ENCODE data around the gene GSTA4. TPM values are rescaled to one million over a fixed set of nuclear protein-coding genes. Genes with fewer than 3 reads are reported as not detected.
A peak's percentile ranks its signal among the peaks of the same experiment; 100 is the strongest.

The GSTA4 gene
- total RNA-seq, 6 experiments from 2014 or later: 15.5 to 21.2 (median 19.7) TPM

- Mint-ChIP-seq H3K9me3 (no peaks in the 10 kb centered on the region), H3K4me1 (ENCODE audit: low read depth) (peaks cover 38% of the 10 kb centered on the region), H3K36me3 (ENCODE audit: low read depth) (no peaks in the 10 kb centered on the region), H3K27me3 (ENCODE audit: insufficient read depth) (no peaks in the 10 kb centered on the region; the same call in 1 of the 2 replicates), H3K4me3 (no peak overlapping the region), H3K27ac (no peak overlapping the region)
- DNase-seq: no peak
- no peak for TF ChIP-seq CTCF (IDR thresholded peaks at IDR 0.05)
Measured at GRCh38 chr6:52931351-52931750, 63.7 kb downstream of the GSTA4 start.

- peak overlapping the region; percentile 95 for H3K27ac Mint-ChIP-seq
- H3K4me3 Mint-ChIP-seq: peak overlapping the region; percentile 75
- peak; percentile 93 for DNase-seq
- TF ChIP-seq CTCF (IDR thresholded peaks at IDR 0.05): no peak
- H3K36me3 Mint-ChIP-seq (ENCODE audit: low read depth): no peaks in the 10 kb centered on the region
- H3K9me3 Mint-ChIP-seq: no peaks in the 10 kb centered on the region
- H3K4me1 Mint-ChIP-seq (ENCODE audit: low read depth): peaks cover 44% of the 10 kb centered on the region
- H3K27me3 Mint-ChIP-seq (ENCODE audit: insufficient read depth): no peaks in the 10 kb centered on the region
Measured at GRCh38 chr6:52929321-52930164, 65.5 kb downstream of the GSTA4 start.

Other genes starting within 250 kb of the GSTA4 start
- gene GSTA2, start 231.8 kb downstream of the GSTA4 start, total RNA-seq (2021; fragmentation: NEBNext Ultra II Directional; extraction: Animal tissue kit (Norgen Biotek cat#: 25700)): not detected
- gene GSTA1, start 191.5 kb downstream of the GSTA4 start, total RNA-seq (2021; fragmentation: NEBNext Ultra II Directional; extraction: Animal tissue kit (Norgen Biotek cat#: 25700)): under 1 TPM in 3 of 6 experiments, not detected in 3; 0.23 to 0.47 (median 0.28) TPM
- not detected for gene GSTA5, start 154.5 kb downstream of the GSTA4 start, total RNA-seq (2021; fragmentation: NEBNext Ultra II Directional; extraction: Animal tissue kit (Norgen Biotek cat#: 25700))
- gene GSTA3, start 85.6 kb downstream of the GSTA4 start, total RNA-seq (2021; fragmentation: NEBNext Ultra II Directional; extraction: Animal tissue kit (Norgen Biotek cat#: 25700)): not detected
- gene CILK1, start 66.5 kb upstream of the GSTA4 start, total RNA-seq (2021; fragmentation: NEBNext Ultra II Directional; extraction: Animal tissue kit (Norgen Biotek cat#: 25700)): 10 to 100 TPM; 13.6 to 17.8 (median 16.2) TPM
- 100 to 1,000 TPM; 105 to 135 (median 122) TPM for gene FBXO9, start 70.1 kb upstream of the GSTA4 start, total RNA-seq (2021; fragmentation: NEBNext Ultra II Directional; extraction: Animal tissue kit (Norgen Biotek cat#: 25700))
- not detected for gene GCM1, start 153.6 kb upstream of the GSTA4 start, total RNA-seq (2021; fragmentation: NEBNext Ultra II Directional; extraction: Animal tissue kit (Norgen Biotek cat#: 25700))

All from HFFc6 (cell line).